ENCODE measurements around the gene ZNG1A.
"Not testable (repeated sequence)": the region's sequence is repeated elsewhere in the genome, so short reads cannot be mapped to it uniquely, and the experiment has no call there.

The ZNG1A gene

DNA sequence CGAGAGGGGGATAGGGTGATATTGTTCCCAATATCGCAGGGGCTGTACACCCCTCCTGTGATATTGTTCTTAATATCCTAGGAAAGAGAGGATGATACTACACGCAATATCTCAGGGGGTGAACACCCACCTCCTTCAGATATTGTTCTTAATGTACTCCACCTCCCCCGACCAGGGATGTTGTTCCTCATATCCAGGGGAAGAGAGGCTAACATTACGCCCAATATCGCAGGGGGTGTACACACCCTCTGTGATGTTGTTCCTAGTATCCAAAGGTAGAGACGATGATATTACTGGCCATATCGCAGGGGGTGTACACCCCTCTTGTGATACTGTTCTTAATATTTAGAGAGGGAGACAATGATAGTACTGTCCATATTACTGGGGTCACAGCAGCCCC, 72.9 kb downstream of the ZNG1A start:
- FAIRE-seq; DNase-seq (ENCODE audit: extremely low spot score, insufficient read length, low read depth): not testable (repeated sequence)

GRCh38 chr9:100430-100829, 78.4 kb downstream of the ZNG1A start:
- FAIRE-seq = not testable (repeated sequence)

GRCh38 chr9:99867-100266, 79.0 kb downstream of the ZNG1A start:
- DNase-seq (ENCODE audit: extremely low spot score, insufficient read length, low read depth); FAIRE-seq: not testable (repeated sequence)

More at GRCh38 chr9:100430-100829, 78.4 kb downstream of the ZNG1A start:
- not testable (repeated sequence) for DNase-seq (ENCODE audit: extremely low spot score, insufficient read length, low read depth)

- not testable (repeated sequence) for DNase-seq (ENCODE audit: extremely low spot score, insufficient read length, low read depth); FAIRE-seq
These were observed 80.1 kb downstream of the ZNG1A start for GRCh38 chr9:98775-99174.

DNA sequence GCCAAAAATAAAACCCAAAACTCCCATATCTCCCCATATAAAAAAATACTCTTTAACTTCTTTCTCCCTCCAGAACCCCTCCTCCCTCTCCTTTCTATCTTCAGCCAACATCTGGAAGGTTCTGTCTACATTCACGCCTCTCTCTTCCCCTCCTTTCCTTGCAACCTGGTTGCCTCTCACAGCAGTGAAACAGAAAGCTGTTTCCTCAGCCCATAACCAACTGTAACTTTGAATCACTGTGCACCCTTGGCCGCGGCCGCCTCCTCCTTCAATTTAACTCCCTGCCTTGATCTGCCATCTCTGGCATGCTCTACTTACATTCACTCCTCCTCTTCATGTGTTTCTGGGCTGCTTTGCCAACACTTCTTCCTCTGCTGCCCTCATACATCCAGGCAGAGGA, 83.9 kb downstream of the ZNG1A start:
- FAIRE-seq; DNase-seq (ENCODE audit: extremely low spot score, insufficient read length, low read depth): not testable (repeated sequence)

GRCh38 chr9:94323-94722, 84.5 kb downstream of the ZNG1A start:
- FAIRE-seq; DNase-seq (ENCODE audit: extremely low spot score, insufficient read length, low read depth): not testable (repeated sequence)

GRCh38 chr9:93909-94308, 84.9 kb downstream of the ZNG1A start:
- DNase-seq (ENCODE audit: extremely low spot score, insufficient read length, low read depth); FAIRE-seq: not testable (repeated sequence)

GRCh38 chr9:90851-91250, 88.0 kb downstream of the ZNG1A start:
- DNase-seq (ENCODE audit: extremely low spot score, insufficient read length, low read depth); FAIRE-seq: not testable (repeated sequence)

DNA sequence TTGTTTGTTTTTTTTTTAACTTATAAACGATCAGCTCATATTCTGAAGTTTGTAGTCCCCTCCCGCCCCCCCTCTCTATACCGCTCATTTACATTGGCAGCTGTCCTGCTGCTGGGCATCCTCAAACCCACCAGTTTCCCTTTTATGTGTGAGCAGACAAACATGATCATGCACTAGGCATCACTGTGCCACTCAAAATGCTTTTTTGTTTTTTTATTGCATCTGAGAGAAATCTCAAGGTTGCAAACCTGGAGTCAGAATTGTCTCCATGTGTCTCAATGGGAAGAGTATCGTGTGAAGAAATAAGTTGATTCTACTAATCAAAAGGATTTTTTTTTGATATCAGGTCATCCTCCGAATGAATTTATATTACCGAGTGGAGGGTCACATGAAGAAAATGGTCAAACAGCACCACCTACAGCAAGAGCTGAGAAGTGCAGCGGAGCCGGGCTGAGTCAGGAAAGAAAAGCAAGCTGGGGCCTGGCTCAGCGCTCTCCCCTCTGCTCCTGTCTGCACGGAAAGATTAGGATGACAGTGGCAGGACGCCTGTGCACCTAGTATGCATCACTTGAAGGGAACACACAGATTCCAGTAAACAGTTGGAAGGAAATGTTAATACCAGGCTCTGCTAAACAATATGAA, 90.3 kb downstream of the ZNG1A start:
- DNase-seq (ENCODE audit: extremely low spot score, insufficient read length, low read depth); FAIRE-seq: not testable (repeated sequence)

DNA sequence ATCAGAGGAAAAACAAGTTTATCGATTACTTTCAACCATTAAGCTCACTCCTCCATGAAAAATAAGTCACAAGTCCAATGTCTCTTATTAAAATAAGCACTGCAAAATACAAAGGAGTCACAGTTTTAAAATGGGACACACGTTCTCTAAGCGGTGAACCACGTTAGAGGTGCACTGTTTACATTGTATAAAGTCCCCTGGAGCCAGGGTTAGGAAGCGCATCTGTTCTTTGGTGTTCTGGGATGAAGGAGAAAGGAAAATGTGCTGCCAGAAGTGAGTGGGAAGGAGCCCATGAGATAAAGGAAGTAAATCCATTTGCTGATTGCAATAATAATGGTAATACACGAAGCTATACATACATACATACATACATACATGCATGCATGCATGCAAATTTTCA, 91.0 kb downstream of the ZNG1A start:
- not testable (repeated sequence) for FAIRE-seq; DNase-seq (ENCODE audit: extremely low spot score, insufficient read length, low read depth)

DNA sequence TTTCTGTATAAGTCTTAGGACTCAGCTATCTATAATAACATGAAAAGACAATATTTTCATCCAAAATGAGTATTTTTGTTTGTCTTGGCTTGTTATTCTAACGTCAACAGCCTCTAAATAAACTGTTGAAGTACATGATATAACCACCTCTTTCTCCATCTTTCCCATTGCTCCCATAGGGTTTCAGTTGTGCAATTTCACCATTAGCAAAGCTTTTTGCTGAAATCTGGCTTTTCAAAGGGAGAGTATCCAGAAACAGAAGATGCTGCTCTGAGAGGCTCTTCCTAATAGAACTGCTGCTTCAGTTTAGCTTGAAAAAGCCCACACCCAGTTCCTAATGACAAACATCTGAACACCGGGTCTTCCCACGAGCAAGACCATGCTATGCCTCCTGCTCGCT, 91.8 kb downstream of the ZNG1A start:
- not testable (repeated sequence) for DNase-seq (ENCODE audit: extremely low spot score, insufficient read length, low read depth); FAIRE-seq

DNA sequence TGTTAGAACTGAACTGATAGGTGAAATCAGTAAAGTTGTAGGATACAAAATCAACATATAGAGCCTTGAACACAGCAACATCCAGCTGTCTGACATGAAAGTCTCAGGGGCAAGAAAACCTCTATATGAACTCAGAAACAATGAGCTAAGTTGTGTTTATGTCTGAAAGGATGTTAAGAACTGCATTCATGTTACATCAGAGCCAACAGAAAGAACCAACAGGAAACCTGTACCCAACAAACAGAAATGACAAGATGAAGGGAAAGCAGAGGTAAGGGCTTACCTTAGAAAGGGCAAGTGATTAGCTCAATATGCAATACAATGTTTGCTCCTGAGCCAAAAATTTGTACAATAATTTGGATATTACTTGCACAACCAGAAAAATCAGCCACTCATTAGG, 92.2 kb downstream of the ZNG1A start:
- not testable (repeated sequence) for FAIRE-seq; DNase-seq (ENCODE audit: extremely low spot score, insufficient read length, low read depth)

- not testable (repeated sequence) for FAIRE-seq; DNase-seq (ENCODE audit: extremely low spot score, insufficient read length, low read depth)
These were observed 95.7 kb downstream of the ZNG1A start for GRCh38 chr9:82932-83689.

DNA sequence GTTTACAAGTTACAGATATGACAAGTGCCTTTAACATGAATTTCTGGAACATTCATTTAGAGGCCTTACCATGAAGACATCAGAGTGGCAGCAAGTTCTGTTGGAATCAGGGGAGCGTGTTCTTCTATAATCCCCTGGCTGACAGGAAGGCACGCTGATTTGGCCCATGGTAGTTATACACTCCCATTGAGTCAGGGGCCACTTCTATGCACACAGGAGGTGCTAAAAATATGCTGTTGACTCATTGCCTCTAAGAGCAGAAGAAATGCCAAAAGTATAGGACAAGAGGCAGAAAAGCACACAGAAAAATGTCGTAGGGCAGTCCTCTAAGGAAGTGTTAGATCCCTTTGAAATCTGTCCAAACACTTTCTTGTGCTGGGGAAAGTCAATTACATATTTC, 100.5 kb downstream of the ZNG1A start:
- not testable (repeated sequence) for DNase-seq (ENCODE audit: extremely low spot score, insufficient read length, low read depth); FAIRE-seq

GRCh38 chr9:76389-76788, 102.5 kb downstream of the ZNG1A start:
- not testable (repeated sequence) for DNase-seq (ENCODE audit: extremely low spot score, insufficient read length, low read depth); FAIRE-seq

DNA sequence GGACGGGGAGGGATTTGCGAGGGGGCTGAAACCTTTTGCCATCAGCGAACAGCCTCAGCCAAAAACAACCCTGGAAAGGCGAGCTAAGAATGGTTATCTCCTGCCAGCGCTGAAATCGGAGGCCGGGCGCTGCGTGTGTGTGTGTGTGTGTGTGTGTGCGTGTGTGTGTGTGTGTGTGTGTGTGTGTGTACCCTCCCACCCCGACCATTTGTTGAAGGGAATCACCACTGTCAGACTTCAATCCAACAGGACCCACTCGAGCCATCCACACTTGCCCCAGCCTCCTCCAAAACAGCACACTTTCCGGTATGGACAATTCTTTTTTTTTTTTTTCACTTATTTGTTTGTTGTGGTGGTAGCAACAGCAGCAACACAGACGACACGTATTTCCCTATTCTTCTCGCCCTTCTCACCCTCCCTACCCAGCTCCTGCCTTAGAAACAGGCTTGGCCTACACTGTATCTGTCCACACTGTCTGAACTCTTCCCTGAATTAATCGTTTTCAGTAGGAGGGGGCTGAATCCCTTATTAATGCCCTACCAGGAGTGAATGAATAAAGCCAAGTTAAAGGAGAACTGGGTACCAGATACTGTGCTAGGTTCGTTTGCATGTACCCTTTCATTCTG, 104.8 kb downstream of the ZNG1A start:
- FAIRE-seq; DNase-seq (ENCODE audit: extremely low spot score, insufficient read length, low read depth): not testable (repeated sequence)

GRCh38 chr9:73076-73899, 105.6 kb downstream of the ZNG1A start:
- FAIRE-seq; DNase-seq (ENCODE audit: extremely low spot score, insufficient read length, low read depth): not testable (repeated sequence)

Data from GM18507 (cell line).